Measurements from ENCODE around the gene SAMD5.

SAMD5 gene

GRCh38 chr6:147569788-147570187 lies 61.3 kb downstream of the SAMD5 start:
- DNase-seq = no peak

GRCh38 chr6:147570681-147571080 lies 62.2 kb downstream of the SAMD5 start:
- no peak for DNase-seq

GRCh38 chr6:147577488-147577887 lies 69.0 kb downstream of the SAMD5 start:
- no peak for DNase-seq

- no peak for DNase-seq
Observed at GRCh38 chr6:147578159-147578558, 69.7 kb downstream of the SAMD5 start.

GRCh38 chr6:147578883-147579282 lies 70.4 kb downstream of the SAMD5 start:
- DNase-seq = no peak

- DNase-seq = no peak
Observed at GRCh38 chr6:147579667-147580066, 71.2 kb downstream of the SAMD5 start.

- DNase-seq = no peak
Observed at GRCh38 chr6:147582991-147583390, 74.5 kb downstream of the SAMD5 start.

GRCh38 chr6:147585256-147585655 lies 76.8 kb downstream of the SAMD5 start:
- DNase-seq = no peak

GRCh38 chr6:147586044-147586443 lies 77.6 kb downstream of the SAMD5 start:
- DNase-seq = no peak

GRCh38 chr6:147587907-147588306 lies 79.4 kb downstream of the SAMD5 start:
- no peak for DNase-seq

- DNase-seq = no peak
Observed at GRCh38 chr6:147588469-147588868, 80.0 kb downstream of the SAMD5 start.

GRCh38 chr6:147589739-147590250 lies 81.3 kb downstream of the SAMD5 start:
- DNase-seq = no peak

GRCh38 chr6:147595961-147596360 lies 87.5 kb downstream of the SAMD5 start:
- DNase-seq = no peak

GRCh38 chr6:147603392-147604081 lies 95.0 kb downstream of the SAMD5 start:
- DNase-seq = no peak

- DNase-seq = no peak
Observed at GRCh38 chr6:147604373-147604772, 95.9 kb downstream of the SAMD5 start.

GRCh38 chr6:147611992-147612391 lies 103.5 kb downstream of the SAMD5 start:
- no peak for DNase-seq

GRCh38 chr6:147614501-147614900 lies 106.0 kb downstream of the SAMD5 start:
- no peak for DNase-seq

GRCh38 chr6:147615659-147616456 lies 107.4 kb downstream of the SAMD5 start:
- no peak for DNase-seq

- DNase-seq = no peak
Observed at GRCh38 chr6:147617366-147617765, 108.9 kb downstream of the SAMD5 start.

GRCh38 chr6:147618457-147618856 lies 110.0 kb downstream of the SAMD5 start:
- DNase-seq = no peak

- DNase-seq = no peak
Observed at GRCh38 chr6:147618927-147619326, 110.4 kb downstream of the SAMD5 start.

Data from CD4-positive, alpha-beta T cell treated with Interleukin-4 for 1 hour (primary cell).